ENCODE measurements around the gene PNLIPRP3.

GRCh38 chr10:116385311-116385710 is 42.3 kb upstream of the PNLIPRP3 start:
- no peak for TF ChIP-seq ZNF311 (CRISPR knock-in tag; IDR thresholded peaks at IDR 0.05)
- TF ChIP-seq E2F5 (CRISPR knock-in tag; IDR thresholded peaks at IDR 0.05) = no peak
- TF ChIP-seq SMC3 (conservative IDR thresholded peaks at IDR 0.05; ENCODE audit: insufficient read depth, low read depth, low read length) = no peak
- no peak for TF ChIP-seq CHD2 (IDR thresholded peaks at IDR 0.05; ENCODE audit: low read depth, low read length)
- no peak for TF ChIP-seq SAFB2 (IDR thresholded peaks at IDR 0.05; ENCODE audit: borderline replicate concordance, low read depth, low read length, severe bottlenecking)
- TF ChIP-seq CTCF (IDR thresholded peaks at IDR 0.05 in 2 of 3, conservative IDR thresholded peaks at IDR 0.05 in 1 of 3; ENCODE audit: insufficient read depth in 2 of 3, low read depth in 1 of 3, low read length in 3 of 3) = no peak
- no peak for TF ChIP-seq JUN (IDR thresholded peaks at IDR 0.05; ENCODE audit: borderline replicate concordance, low read depth, low read length)
- no peak for TF ChIP-seq JUN (CRISPR knock-in tag; IDR thresholded peaks at IDR 0.05; ENCODE audit: borderline replicate concordance)
- no peak for TF ChIP-seq BRD4 (IDR thresholded peaks at IDR 0.05)
- no peak for TF ChIP-seq POLR2AphosphoS5 (IDR thresholded peaks at IDR 0.05; ENCODE audit: control insufficient read depth, insufficient read depth, low read depth, low read length)
- no peak for TF ChIP-seq GABPA (tag; conservative IDR thresholded peaks at IDR 0.05; ENCODE audit: low read depth)
- TF ChIP-seq REST (IDR thresholded peaks at IDR 0.05; ENCODE audit: borderline replicate concordance) = no peak
- no peak for TF ChIP-seq REST (CRISPR knock-in tag; IDR thresholded peaks at IDR 0.05; ENCODE audit: low read depth)

Measured in K562 (cell line).